GM18951 (cell line): ENCODE measurements around the gene CFAP20DC.
"Not testable (repeated sequence)": the region's sequence is repeated elsewhere in the genome, so short reads cannot be mapped to it uniquely, and the experiment has no call there.

ENCODE experiments used
- POLR2A ChIP-seq: IDR thresholded peaks from 4 replicates; pipeline ENCODE4 v1.6.1; 2011; ENCODE audit warnings: mild to moderate bottlenecking; ENCODE audit not compliant: insufficient read length, insufficient read depth; ENCODE audit errors: extremely low read depth
- in situ Hi-C: fragments of 300-500 bp; cut with MboI; formaldehyde crosslinking; loops from one replicate; pipeline ENCODE4 v1.12.0; 2022; ENCODE audit warnings: low sequenced_read_pairs, mixed read lengths, inconsistent platforms; ENCODE audit not compliant: unreplicated experiment

The CFAP20DC gene

GRCh38 chr3:58707390-58707930 lies 342.4 kb downstream of the CFAP20DC start:
- in situ Hi-C loops: no loop called here
- no peak for TF ChIP-seq POLR2A

GRCh38 chr3:58706395-58707167 lies 343.2 kb downstream of the CFAP20DC start:
- in situ Hi-C loops: no loop called here
- no peak for TF ChIP-seq POLR2A

DNA sequence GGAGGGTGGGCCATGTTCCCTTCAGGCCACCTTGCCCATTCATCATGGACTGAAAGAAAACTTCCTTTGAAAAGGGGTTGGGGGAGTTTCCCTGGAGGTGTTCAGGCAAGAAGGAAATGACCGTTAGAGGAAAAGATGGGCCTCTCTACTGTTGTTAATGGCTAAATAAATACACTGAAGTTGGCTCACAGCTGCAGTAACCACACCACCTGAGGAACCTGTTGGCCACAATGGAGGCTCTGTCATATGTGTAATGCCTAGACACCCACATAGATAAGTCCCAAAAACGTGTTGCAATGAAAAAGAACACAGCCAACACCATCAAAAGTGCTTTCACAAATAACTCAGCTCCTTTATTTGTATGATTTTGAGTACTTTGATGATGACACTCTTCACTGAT lies 345.1 kb downstream of the CFAP20DC start:
- in situ Hi-C loops: no loop called here
- no peak for TF ChIP-seq POLR2A

- in situ Hi-C loops: not testable (repeated sequence)
Observed at GRCh38 chr3:58704304-58704703, 345.5 kb downstream of the CFAP20DC start.

DNA sequence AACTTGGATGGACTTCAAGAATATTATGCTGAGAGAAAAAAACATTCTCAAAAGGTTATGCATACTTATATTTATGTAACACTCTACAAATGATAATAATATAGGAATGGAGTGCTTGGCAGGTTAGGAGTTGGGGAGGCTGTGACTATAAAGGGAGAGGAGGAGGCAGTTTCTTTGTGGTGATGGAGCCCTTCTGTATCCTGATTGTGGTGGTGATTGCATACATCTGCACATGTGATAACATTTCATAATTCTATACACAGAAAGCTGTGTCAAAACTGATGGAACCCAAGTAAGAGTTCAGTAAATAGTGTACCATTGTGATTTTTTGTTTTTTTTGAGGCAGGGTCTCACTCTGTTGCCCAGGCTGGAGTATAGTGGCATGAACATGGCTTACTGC lies 351.6 kb downstream of the CFAP20DC start:
- in situ Hi-C loops: no loop called here
- no peak for TF ChIP-seq POLR2A

GRCh38 chr3:58697561-58697960 lies 352.3 kb downstream of the CFAP20DC start:
- in situ Hi-C loops: no loop called here
- TF ChIP-seq POLR2A: no peak

GRCh38 chr3:58696813-58697212 lies 353.0 kb downstream of the CFAP20DC start:
- in situ Hi-C loops: not testable (repeated sequence)

DNA sequence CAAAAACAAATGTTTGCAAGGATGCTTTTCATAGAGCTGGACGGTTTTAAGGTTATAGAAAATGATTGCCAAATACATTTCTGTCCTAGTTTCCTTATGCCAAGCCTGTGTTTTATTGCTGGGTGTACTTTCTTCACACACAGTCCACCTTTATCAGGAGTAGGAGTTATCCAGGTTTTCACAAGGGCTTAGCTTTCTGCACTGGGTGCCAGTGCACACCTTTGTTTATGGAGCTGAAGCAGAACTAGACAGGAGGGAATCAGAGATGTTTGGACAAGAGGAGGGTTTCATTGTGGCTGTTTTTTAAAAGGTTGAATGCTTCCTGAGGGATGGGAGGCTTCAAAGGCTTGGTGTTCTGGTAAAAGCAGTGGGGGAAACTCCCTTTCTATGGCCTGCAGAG lies 353.7 kb downstream of the CFAP20DC start:
- in situ Hi-C loops: no loop called here
- no peak for TF ChIP-seq POLR2A

GRCh38 chr3:58695284-58695683 lies 354.5 kb downstream of the CFAP20DC start:
- in situ Hi-C loops: not testable (repeated sequence)

- in situ Hi-C loops: no loop called here
- no peak for TF ChIP-seq POLR2A
Observed at GRCh38 chr3:58693940-58694850, 355.6 kb downstream of the CFAP20DC start.

- TF ChIP-seq POLR2A: no peak
- in situ Hi-C loops: no loop called here
Observed at GRCh38 chr3:58692484-58692883, 357.3 kb downstream of the CFAP20DC start.
